ENCODE data around the gene IQUB.
"Not testable (repeated sequence)": the region's sequence is repeated elsewhere in the genome, so short reads cannot be mapped to it uniquely, and the experiment has no call there.

IQUB gene

GRCh38 chr7:123534383-123535260, at the start of gene IQUB:
TSS of gene IQUB (minus strand) at chr7:123534595. CDS start at chr7:123512340, 22,255 bp downstream.
- DNase-seq, result peak; percentile 98

- no peak for DNase-seq
Measured at GRCh38 chr7:123583821-123584220, 49.4 kb upstream of the IQUB start.

- DNase-seq, result no peak
Measured at GRCh38 chr7:123581162-123581459, 46.7 kb upstream of the IQUB start.

DNA sequence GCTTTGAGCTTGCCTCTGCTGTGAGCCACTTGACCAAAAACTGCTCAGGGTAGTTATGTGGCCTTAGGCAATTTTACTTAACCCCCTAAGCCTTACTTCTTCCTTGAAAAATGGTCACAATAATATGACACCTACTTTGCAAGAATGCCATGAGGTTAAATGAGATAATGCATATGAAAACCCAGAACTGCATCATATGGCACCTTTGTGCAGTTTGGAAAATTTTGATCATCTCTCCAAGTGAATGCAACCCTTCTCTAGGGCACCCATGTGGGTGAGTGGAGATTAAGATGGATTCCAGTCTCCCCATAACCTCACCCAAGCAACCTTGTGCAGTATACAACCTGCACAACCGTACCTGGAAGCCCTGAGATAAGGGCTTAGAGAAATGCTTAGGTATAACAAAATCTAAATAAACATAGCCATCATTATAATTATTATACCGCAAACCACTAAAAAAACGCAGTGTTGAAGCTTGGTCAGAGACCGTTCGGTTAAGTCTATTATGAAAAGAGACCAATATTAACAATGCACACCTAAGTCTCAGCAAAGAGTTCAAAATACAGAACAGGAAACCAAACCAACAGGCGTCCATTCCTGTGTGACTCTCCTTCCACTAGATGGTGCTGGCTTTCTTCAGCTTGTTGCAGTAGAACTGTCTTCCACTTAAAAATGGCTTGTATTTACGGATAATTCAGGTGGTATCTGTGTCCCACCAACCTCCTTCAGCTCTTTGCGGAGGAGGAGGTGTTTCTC, 46.2 kb upstream of the IQUB start:
- no peak for DNase-seq

DNA sequence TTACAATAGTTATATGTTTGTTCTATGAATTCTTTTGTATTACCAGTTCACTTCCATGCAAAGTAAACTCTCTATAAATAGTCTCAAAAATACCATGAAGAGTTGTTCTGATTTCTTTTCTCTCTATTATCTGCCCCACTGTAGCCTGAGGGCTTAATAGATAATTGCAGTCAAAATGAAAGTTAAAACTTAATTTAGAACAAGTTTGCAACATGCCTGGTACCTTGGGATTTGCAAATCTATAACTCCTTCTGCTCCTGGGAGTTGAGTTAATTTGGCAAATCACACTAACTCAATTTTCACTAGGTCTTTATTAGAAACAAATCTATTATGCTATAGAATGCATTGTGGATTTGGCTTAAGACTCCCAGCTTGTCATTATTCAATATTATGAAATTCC, 45.0 kb upstream of the IQUB start:
- no peak for DNase-seq

DNA sequence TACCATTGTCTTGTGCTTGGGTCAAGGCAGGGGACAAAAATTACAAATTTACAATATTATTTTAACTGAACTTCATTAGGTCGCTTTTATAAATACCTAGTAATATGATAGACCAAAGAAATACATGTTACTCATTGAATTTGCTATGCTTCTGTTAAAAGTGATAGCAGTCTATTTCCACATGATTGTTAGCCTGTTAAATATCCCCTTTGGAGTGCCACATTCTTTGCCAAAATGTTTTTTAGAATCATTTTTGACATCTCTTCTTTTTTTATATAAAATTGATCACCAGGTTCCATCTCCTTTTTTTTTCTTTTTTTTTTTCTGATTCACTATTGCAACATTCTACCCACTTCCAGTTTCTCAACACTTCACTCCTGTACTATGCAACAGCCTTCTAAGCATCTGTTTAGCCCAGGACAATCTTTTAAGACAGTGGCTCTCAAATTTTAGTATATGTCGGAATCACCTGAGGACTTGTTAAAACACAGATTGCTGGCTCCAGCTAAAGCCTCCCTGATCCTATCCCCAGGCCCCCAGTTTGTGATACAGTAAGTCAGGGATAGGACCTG, 39.6 kb upstream of the IQUB start:
- DNase-seq, result no peak

DNA sequence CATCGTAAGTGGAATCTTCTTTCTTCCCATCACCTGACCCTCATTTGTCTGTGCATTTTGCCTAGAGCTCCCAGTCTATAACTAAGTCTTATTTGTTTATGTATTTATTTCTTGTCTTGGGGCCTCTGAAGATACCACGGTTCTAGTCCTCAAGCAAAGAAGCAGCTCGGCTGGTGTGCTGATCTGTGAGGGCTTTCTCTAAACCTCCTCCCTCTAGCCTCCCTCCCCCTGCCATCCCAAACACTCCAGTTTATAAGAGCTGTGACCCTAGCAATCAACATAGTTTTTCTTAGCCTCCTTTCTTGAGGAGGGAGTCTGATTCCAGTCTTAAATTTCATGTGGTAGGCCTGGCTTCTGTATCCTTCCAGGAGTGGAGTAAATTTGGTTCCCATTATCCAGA, 38.9 kb upstream of the IQUB start:
- DNase-seq, result no peak

- no peak for DNase-seq
Measured at GRCh38 chr7:123571684-123572083, 37.3 kb upstream of the IQUB start.

- no peak for DNase-seq
Measured at GRCh38 chr7:123571187-123571586, 36.8 kb upstream of the IQUB start.

GRCh38 chr7:123570390-123571182, 36.2 kb upstream of the IQUB start:
- DNase-seq, result no peak

DNA sequence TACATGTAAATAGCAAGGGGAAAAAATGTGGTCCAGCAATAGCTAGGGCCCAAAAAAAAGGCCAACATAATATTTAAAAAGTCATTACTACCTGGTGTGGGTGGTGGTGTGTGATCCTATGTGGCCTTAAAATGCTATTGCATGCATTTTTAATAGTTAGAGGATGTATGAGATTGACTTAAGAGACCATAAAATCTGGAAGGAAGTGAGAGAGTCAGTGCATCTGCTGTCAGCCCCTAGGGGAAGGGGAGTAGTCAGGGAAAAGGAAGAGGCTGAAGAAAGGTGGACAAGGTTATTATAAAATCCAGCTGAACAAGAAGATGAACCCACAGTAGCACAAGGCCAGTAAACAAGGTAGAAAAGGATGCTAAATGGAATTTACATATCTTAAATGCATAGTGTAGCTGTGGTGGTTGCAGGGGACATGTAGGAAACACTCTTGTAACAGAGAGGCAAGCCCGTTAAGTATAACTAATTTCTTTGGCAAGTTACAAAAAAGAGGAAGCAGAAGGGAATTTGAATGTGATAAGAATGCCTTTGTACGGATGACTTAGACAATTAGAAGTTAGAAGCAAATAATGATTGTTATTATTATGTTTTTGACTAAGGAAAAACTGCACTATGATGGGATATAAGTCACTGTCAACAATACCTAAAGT, 35.1 kb upstream of the IQUB start:
- DNase-seq, result no peak

- DNase-seq, result no peak
Measured at GRCh38 chr7:123562121-123562520, 27.7 kb upstream of the IQUB start.

- no peak for DNase-seq
Measured at GRCh38 chr7:123558289-123558874, 24.0 kb upstream of the IQUB start.

- DNase-seq, result peak; percentile 97
Measured at GRCh38 chr7:123557398-123558288, 23.2 kb upstream of the IQUB start, which contains the start of gene NDUFA5. TSS of gene NDUFA5 (minus strand) at chr7:123557818. CDS start at chr7:123557795, 23 bp downstream.

DNA sequence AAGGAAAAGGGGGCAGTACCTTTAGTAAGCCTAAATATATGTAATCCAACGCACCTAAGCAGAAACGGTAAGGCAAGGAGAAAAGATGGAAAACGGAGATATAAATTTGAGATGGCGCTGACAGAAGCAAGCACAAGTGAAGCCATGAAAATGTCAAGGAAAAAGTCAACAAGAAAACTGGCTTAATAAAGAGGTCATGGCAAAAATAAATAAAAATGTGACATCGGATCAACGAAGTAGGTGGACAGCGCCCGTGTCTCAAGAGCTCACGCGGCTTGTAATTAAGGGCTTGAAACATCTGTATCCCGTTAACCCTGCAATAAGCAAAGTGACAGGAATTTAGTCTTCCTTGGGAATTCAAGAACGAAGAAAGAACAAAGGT, 22.6 kb upstream of the IQUB start:
- DNase-seq, result no peak

GRCh38 chr7:123555484-123555883, 21.1 kb upstream of the IQUB start:
- no peak for DNase-seq

GRCh38 chr7:123553159-123553558, 18.8 kb upstream of the IQUB start:
- no peak for DNase-seq

- no peak for DNase-seq
Measured at GRCh38 chr7:123552641-123553040, 18.2 kb upstream of the IQUB start.

DNA sequence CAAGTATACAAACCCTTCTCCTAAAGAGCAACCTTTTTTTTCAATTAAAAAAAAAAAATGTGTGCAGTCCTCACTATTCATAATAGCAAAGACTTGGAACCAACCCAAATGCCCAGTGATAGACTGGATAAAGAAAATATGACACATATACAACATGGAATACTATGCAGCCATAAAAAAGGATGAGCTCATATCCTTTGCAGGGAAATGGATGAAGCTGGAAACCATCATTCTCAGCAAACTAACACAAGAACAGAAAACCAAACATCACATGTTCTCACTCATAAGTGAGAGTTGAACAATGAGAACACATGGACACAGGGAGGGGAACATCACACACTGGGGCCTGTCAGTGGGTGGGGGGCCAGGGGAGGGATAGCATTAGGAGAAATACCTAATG, 17.7 kb upstream of the IQUB start:
- not testable (repeated sequence) for DNase-seq

DNA sequence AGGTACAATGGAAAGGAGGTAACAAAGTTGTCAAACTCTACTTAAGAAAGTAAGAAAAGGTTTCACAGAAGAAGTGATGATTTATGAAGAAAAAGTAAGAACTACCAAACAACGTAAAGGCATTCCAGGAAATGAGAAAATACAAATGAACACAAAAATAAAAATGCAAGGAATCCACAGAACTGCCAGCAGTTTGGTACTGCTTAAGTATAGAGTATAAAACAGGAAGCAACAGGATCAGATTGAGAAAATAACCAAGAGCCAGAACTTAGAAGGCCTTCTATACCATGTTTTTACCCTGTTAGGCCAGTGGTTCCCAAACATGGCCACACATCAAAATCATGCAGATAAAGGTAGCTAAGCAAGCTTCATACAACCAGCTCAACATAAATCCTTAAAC, 14.0 kb upstream of the IQUB start:
- no peak for DNase-seq

DNA sequence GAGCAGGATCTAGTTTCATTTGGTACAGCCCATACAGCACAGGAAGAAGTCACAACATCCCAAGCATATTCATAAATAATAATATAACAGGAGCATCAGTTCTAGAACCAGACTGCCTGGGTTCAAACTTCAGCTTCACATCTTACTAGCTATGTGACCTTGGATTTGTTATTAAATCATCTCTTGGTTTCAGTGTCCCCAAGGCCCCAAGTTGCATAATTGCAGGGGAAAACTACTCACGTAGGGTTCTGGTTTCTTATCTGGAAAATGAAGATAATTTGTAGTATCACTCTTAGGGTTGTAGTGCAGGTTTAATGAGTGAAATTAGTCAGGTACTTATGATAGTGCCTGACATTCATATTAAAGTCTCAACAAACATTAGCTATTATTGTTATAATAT, 5.5 kb upstream of the IQUB start:
- no peak for DNase-seq

All from stimulated activated CD4-positive, alpha-beta T cell treated with anti-CD3 and anti-CD28 coated beads, Interleukin-15, amount 100 ng/mL, for 24 hours (primary cell).